Measurements from ENCODE around the gene SLC44A5. TPM values are rescaled to one million over a fixed set of nuclear protein-coding genes. Genes with fewer than 3 reads are reported as not detected.

SLC44A5 gene
- total RNA-seq, 1 donor from 2014 or later: 0.20 TPM

DNA sequence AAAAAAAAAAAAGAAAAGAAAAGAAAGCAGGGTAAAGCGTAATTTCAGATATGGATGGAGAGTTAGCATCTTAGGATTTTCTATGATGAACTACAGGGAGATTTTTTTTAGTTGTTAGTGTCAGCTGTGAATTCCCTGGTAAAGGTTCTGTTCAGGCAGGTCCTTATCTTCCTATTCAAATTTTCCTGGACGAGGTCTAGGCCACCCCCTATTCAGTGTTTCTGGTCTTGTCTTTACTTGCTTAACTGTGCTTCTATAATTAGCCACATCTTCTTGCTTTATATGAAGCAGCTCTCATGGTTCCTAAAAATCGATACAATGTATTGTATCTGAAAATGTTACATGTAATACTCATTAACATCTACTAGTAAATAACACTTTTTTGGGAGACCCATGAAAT, 318.9 kb downstream of the SLC44A5 start:
- TF ChIP-seq CTCF (IDR thresholded peaks at IDR 0.05): no peak
- H3K4me3 Mint-ChIP-seq (ENCODE audit: unreplicated experiment): no peak overlapping the region
- H3K27me3 Mint-ChIP-seq (ENCODE audit: low read depth): peaks cover 2% of the 10 kb centered on the region
- H3K9me3 Mint-ChIP-seq (ENCODE audit: low read depth): peaks cover 1% of the 10 kb centered on the region
- H3K27ac Mint-ChIP-seq (ENCODE audit: unreplicated experiment): no peak overlapping the region
- DNase-seq (ENCODE audit: low spot score): no peak
- no peaks in the 10 kb centered on the region for H3K36me3 Mint-ChIP-seq (ENCODE audit: low read depth)
- H3K4me1 Mint-ChIP-seq (ENCODE audit: low read depth): no peaks in the 10 kb centered on the region

- H3K27me3 Mint-ChIP-seq (ENCODE audit: low read depth): peaks cover 17% of the 10 kb centered on the region
- H3K36me3 Mint-ChIP-seq (ENCODE audit: low read depth): no peaks in the 10 kb centered on the region
- H3K27ac Mint-ChIP-seq (ENCODE audit: unreplicated experiment): no peak overlapping the region
- TF ChIP-seq CTCF (IDR thresholded peaks at IDR 0.05): no peak
- H3K4me1 Mint-ChIP-seq (ENCODE audit: low read depth): no peaks in the 10 kb centered on the region
- DNase-seq (ENCODE audit: low spot score): no peak
- H3K4me3 Mint-ChIP-seq (ENCODE audit: unreplicated experiment): no peak overlapping the region
- H3K9me3 Mint-ChIP-seq (ENCODE audit: low read depth): no peaks in the 10 kb centered on the region
These were observed 334.5 kb downstream of the SLC44A5 start for GRCh38 chr1:75276385-75276784.

DNA sequence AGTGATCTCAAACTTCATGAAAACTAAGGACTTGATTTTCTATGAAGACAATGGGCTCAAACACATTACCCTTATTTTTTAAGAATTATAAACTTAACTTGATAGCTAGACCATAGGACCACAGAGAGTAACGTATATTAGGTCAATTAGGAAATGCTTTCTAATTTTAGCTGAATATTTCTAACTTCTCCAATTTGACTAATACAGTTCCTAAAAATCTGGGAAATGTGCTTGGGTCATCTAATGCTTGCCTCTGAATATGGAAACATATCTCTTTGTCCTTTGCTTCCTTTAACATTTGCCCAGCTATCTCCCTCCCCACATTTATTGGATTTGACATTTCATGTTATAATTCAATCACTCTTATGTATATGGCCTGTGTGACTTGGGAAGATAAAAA, 335.3 kb downstream of the SLC44A5 start:
- H3K4me1 Mint-ChIP-seq (ENCODE audit: low read depth): no peaks in the 10 kb centered on the region
- TF ChIP-seq CTCF (IDR thresholded peaks at IDR 0.05): no peak
- H3K9me3 Mint-ChIP-seq (ENCODE audit: low read depth): no peaks in the 10 kb centered on the region
- H3K36me3 Mint-ChIP-seq (ENCODE audit: low read depth): no peaks in the 10 kb centered on the region
- H3K27ac Mint-ChIP-seq (ENCODE audit: unreplicated experiment): no peak overlapping the region
- peaks cover 17% of the 10 kb centered on the region for H3K27me3 Mint-ChIP-seq (ENCODE audit: low read depth)
- DNase-seq (ENCODE audit: low spot score): no peak
- H3K4me3 Mint-ChIP-seq (ENCODE audit: unreplicated experiment): no peak overlapping the region

DNA sequence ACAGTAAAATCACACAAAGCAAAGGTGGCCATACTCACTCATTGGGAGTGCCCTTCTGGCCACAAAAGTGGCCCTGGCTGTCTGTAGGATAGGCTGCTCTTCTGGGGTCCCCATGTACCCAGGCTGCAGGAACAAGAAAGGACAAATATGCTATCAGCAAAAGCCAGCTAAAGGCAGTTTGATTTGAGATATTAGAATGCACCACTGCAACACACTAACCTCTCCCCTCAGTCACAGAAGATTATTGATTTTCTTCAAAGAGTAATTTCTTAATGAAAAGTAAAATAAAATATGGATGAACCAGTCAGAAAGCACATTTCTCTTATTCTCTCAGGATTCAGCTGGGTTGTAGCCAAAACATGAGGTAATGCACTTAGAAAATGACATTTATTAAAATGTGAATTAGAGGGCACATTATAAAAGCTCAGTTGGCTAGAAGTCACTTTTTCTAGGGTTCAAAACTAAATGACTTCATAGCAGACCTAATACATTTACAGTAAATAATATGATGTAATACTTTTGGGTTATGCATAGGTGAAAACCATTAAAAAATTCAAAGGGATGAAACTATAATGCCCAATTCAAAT, 335.9 kb downstream of the SLC44A5 start:
- TF ChIP-seq CTCF (IDR thresholded peaks at IDR 0.05): no peak
- Mint-ChIP-seq H3K36me3 (ENCODE audit: low read depth) (no peaks in the 10 kb centered on the region), H3K27ac (ENCODE audit: unreplicated experiment) (no peak overlapping the region), H3K4me3 (ENCODE audit: unreplicated experiment) (no peak overlapping the region), H3K27me3 (ENCODE audit: low read depth) (peaks cover 17% of the 10 kb centered on the region), H3K9me3 (ENCODE audit: low read depth) (no peaks in the 10 kb centered on the region), H3K4me1 (ENCODE audit: low read depth) (no peaks in the 10 kb centered on the region)
- no peak for DNase-seq (ENCODE audit: low spot score)

DNA sequence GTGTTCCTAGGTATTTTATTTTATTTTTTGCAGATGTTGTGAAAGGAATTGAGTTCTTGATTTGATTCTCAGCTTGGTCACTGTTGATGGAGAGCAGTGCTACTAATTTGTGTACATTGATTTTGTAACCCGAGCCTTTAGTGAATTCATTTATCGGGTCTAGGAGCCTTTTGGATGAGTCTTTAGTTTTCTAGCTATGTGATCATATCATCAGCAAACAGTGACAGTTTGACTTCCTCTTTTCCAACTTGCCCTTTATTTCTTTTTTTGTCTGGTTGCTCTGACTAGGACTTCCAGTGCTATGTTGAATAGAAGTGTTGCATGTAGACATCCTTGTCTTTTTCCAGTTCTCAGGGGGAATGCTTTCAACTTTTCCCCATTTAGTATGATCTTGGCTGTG, 337.8 kb downstream of the SLC44A5 start:
- no peak for DNase-seq (ENCODE audit: low spot score)
- no peaks in the 10 kb centered on the region for H3K4me1 Mint-ChIP-seq (ENCODE audit: low read depth)
- H3K4me3 Mint-ChIP-seq (ENCODE audit: unreplicated experiment): no peak overlapping the region
- H3K27ac Mint-ChIP-seq (ENCODE audit: unreplicated experiment): no peak overlapping the region
- TF ChIP-seq CTCF (IDR thresholded peaks at IDR 0.05): no peak
- no peaks in the 10 kb centered on the region for H3K9me3 Mint-ChIP-seq (ENCODE audit: low read depth)
- H3K36me3 Mint-ChIP-seq (ENCODE audit: low read depth): no peaks in the 10 kb centered on the region
- H3K27me3 Mint-ChIP-seq (ENCODE audit: low read depth): peaks cover 15% of the 10 kb centered on the region

All from chondrocyte (in vitro differentiated cells).